Myocyte (in vitro differentiated cells): ENCODE measurements around the gene TACC2. TPM values are rescaled to one million over a fixed set of nuclear protein-coding genes. Genes with fewer than 3 reads are reported as not detected.
"Not testable (repeated sequence)": the region's sequence is repeated elsewhere in the genome, so short reads cannot be mapped to it uniquely, and the experiment has no call there.

Source experiments
- DNase-seq: peaks from one replicate; pipeline ENCODE4 v3.0.0-alpha.2; 2012; ENCODE audit warnings: low read depth
- total RNA-seq: library from RNA; depleted of rRNA; stranded (reverse); fragments of >200 nt; gene quantifications from 2 replicates; pipeline ENCODE4 v1.2.3, GENCODE V29; 2014

Gene TACC2
- total RNA-seq, 1 donor from 2014 or later, result 34.1 TPM

DNA sequence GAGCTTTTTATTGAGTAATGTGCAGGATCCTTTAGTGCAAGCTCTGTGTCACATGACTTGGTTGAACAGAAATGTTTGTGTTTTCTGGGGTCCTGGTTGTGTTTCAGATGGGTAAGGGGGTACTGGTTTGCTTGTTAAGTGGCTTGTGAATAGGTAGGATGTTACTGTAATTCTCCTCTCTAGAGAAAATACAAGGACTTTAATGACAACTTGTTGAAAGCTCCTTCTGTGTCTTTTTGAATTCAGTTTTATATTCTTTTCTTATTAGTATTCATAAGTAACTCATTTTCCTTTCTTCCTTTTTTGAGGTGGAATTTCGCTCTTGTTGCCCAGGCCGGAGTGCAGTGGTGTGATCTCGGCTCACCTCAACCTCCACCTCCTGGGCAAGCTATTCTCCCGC, 196.7 kb downstream of the TACC2 start:
- no peak for DNase-seq

GRCh38 chr10:122186816-122187810, 198.2 kb downstream of the TACC2 start:
- no peak for DNase-seq

- no peak for DNase-seq
Observed at GRCh38 chr10:122188706-122189105, 199.7 kb downstream of the TACC2 start.

GRCh38 chr10:122189185-122189584, 200.2 kb downstream of the TACC2 start:
- no peak for DNase-seq

GRCh38 chr10:122190176-122190943, 201.4 kb downstream of the TACC2 start:
- DNase-seq, result peak; percentile 23

GRCh38 chr10:122191936-122192541, 203.1 kb downstream of the TACC2 start:
- DNase-seq, result no peak

- DNase-seq, result no peak
Observed at GRCh38 chr10:122194251-122194650, 205.3 kb downstream of the TACC2 start.

GRCh38 chr10:122196218-122196617, 207.3 kb downstream of the TACC2 start:
- DNase-seq, result no peak

- DNase-seq, result no peak
Observed at GRCh38 chr10:122197611-122198222, 208.8 kb downstream of the TACC2 start.

DNA sequence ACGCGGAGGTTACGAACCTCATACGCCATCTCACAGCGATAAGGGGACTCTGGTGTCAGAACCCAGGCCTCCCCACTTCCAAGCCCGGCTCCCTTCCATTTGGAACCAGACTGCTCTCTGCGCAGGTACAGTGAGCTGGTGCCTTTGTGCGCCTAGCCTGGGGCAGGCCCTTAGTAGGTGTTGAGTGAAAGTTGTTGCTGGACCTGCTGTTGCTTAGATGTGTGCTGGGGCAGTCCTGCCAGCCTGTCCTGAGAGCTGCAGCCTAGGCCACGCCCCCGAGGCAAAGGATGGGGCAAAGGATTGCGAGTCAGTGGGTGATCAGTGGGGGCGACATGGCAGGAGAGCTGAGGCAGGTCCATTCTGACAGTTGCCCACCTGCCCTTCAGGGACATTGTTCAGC, 209.7 kb downstream of the TACC2 start:
- no peak for DNase-seq

- peak; percentile 20 for DNase-seq
Observed at GRCh38 chr10:122199070-122199469, 210.1 kb downstream of the TACC2 start.

- no peak for DNase-seq
Observed at GRCh38 chr10:122199689-122200088, 210.7 kb downstream of the TACC2 start.

DNA sequence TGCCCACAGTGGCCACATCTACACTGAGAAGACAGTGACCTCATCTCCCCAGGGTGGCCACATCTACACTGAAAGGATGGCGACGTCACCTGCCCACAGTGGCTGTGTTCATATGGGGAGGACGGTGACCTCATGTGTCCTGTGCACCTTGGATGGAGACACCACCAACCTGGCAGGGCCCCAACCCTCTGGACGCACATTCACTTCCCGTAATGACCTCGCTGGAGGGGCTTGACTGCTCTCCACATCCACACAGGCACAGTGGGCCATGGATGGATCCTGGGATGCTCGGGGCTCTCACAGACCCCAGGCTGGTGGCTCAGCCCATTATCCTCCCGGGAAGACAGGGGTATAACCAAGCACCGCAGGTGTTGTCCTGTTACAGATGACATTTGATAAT, 212.4 kb downstream of the TACC2 start:
- DNase-seq, result no peak

DNA sequence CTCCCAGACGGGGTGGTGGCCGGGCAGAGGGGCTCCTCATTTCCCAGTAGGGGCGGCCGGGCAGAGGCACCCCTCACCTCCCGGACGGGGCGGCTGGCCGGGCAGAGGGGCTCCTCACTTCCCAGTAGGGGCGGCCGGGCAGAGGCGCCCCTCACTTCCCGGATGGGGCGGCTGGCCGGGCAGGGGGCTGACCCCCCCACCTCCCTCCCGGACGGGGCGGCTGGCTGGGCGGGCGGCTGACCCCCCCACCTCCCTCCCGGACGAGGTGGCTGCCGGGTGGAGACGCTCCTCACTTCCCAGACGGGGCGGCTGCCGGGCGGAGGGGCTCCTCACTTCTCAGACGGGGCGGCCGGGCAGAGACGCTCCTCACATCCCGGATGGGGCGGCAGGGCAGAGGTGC, 214.2 kb downstream of the TACC2 start:
- not testable (repeated sequence) for DNase-seq

DNA sequence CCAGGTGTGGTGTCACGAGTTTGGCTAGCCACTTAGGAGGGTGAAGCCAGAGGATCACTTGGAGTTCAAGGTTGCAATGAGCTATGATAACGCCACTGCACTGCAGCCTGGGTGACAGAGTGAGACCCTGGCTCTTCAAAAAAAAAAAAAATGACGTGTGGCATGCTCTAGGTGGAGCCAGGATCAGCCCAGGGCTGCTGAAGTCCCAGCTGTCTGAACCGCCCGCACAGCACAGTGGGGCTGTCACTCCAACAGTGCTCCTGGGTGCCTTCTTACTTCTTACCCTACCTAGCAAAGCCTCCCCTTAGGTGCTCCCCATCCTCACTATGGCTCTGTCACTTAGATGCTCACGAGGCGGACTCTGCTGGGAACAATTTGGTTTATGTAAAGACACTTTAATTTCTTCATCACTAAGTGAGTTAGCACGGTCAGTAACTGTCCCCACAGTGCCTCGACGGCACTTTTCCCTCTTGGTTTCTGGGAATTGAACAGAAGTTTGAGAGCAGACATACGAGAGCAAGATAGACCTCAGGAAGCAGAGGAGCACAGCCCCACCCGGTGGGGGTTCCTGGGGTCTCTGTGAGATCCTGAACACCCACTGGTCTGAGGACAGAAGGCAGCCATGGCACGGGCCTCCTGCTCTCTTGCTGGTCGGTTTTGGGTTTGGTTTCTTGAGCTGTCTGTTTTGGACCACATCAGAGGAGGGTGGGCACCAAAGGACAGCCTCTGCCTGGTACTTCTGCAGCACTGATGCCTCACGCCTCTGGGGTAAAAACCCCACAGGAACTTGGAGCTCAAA, 215.9 kb downstream of the TACC2 start:
- DNase-seq, result peak; percentile 6

GRCh38 chr10:122206471-122207065, 217.6 kb downstream of the TACC2 start:
- DNase-seq, result peak; percentile 56

DNA sequence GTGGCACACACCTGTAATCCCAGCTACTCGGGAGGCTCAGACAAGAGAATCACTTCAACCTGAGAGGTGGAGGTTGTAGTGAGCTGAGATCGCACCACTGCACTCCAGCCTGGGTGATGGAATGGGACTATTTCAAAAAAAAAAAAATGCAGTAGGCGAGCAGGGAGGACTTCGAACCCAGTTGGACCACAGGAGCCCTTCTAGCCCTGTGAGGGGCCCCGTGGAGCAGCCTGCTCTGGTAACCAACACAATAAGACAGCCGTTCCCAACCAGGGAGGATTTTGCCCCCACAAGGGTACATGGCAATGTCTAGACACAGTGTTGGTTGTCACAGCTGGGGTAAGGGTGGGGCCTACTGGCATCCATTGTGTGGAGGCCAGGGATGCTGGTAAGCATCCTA, 218.2 kb downstream of the TACC2 start:
- no peak for DNase-seq

- no peak for DNase-seq
Observed at GRCh38 chr10:122207596-122207995, 218.6 kb downstream of the TACC2 start.

DNA sequence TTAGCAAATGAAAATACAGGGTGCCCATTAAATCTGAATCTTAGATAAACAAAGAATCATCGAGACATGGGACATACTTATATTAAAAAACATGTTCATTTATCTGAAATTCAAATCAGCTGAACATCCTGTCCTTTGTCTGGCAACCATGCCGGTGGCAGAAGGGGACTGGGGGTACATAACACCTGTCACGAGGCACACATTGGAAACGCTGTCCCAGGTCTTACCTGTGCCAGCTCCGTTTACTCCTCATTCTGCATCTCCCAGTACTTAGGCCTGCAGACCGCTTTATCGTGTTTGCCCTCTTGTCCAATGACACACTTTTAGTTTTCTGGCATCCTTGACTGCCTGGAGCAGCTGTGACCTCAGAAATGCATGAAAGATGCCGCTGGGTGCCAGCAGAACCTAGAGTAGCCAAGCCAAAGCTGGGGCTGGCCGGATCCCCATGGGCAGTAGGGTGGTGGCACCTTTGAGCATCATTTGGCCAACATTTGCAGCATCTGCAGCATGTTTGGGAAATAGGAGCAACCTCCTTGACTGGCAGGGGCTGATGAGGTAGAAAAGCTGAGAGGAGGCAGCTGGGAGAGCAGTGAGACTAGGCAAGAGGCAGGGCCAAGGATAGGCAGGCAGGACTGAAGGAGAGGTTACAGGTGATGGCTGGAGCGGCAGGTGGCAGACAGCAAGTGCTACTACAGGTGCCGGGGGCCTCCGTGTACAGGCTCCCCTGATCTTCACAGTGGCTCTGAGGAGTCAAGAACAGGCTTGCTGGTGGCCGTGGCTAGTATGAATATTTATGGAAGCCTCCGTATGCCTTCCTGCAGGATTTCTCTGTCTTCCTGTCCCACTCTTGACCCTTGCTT, 219.8 kb downstream of the TACC2 start:
- DNase-seq, result peak; percentile 74
